Stimulated activated CD4-positive, alpha-beta T cell treated with anti-CD3 and anti-CD28 coated beads, TNF-alpha, amount 100 ng/mL, for 4 hours (primary cell): ENCODE results near the gene CFHR2.

Experiments
- DNase-seq, 3 experiments: peaks; one replicate each; pipeline ENCODE4 v3.0.0-alpha.2; 2020; ENCODE audit warnings: low read depth in 3 of 3

Gene CFHR2

GRCh38 chr1:197001828-197002227 is 58.3 kb downstream of the CFHR2 start:
- DNase-seq = no peak

GRCh38 chr1:197003132-197003531 is 59.6 kb downstream of the CFHR2 start:
- DNase-seq = no peak

- DNase-seq = no peak
Observed at GRCh38 chr1:197008861-197009260, 65.3 kb downstream of the CFHR2 start.
